ENCODE results near the gene ASB18.

DNA sequence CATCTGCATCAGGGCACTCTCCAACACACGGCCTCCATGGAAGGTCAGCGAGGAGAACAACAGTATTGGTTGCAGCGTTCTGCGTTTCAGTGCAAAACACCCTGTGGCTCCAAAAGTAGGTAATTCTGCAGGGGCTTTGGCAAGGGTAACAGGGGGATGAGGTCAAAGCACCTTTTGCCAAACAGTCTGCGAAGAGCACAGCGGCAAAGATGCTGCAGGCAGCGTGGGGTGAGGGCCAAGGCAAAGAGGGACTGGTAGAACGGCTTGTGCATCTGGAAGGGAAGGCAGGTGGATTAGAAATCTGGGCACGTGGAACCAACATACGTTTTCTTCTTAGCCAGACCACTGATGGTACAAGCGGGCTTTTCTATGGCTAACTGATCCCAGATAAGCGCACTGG is 69.4 kb downstream of the ASB18 start:
- TF ChIP-seq, protein P1, sequence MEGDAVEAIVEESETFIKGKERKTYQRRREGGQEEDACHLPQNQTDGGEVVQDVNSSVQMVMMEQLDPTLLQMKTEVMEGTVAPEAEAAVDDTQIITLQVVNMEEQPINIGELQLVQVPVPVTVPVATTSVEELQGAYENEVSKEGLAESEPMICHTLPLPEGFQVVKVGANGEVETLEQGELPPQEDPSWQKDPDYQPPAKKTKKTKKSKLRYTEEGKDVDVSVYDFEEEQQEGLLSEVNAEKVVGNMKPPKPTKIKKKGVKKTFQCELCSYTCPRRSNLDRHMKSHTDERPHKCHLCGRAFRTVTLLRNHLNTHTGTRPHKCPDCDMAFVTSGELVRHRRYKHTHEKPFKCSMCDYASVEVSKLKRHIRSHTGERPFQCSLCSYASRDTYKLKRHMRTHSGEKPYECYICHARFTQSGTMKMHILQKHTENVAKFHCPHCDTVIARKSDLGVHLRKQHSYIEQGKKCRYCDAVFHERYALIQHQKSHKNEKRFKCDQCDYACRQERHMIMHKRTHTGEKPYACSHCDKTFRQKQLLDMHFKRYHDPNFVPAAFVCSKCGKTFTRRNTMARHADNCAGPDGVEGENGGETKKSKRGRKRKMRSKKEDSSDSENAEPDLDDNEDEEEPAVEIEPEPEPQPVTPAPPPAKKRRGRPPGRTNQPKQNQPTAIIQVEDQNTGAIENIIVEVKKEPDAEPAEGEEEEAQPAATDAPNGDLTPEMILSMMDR (IDR thresholded peaks at IDR 0.05) = no peak
- TF ChIP-seq POLR2AphosphoS5 (IDR thresholded peaks at IDR 0.05; ENCODE audit: low read depth, low read length) (no peak), TCF7L2 (IDR thresholded peaks at IDR 0.05; ENCODE audit: low read depth, low read length) (no peak)

Measured in Panc1 (cell line).